Esophagus mucosa (tissue), 1 donor: Measurements from ENCODE around the gene PRPS2. TPM values are rescaled to one million over a fixed set of nuclear protein-coding genes. Genes with fewer than 3 reads are reported as not detected.

Experiments used
- ATAC-seq: fragments of 200-7000 bp; cut with Tn5 transposase; one replicate; pipeline ENCODE4 v1.9.1; 2020
- total RNA-seq: library from RNA; stranded (reverse); gene quantifications from one replicate; pipeline ENCODE4 v1.2.4, GENCODE V29; 2023
- donor health status: DM: yes; HTN: yes; CAD: no.

PRPS2 gene
- total RNA-seq = 37.3 TPM

DNA sequence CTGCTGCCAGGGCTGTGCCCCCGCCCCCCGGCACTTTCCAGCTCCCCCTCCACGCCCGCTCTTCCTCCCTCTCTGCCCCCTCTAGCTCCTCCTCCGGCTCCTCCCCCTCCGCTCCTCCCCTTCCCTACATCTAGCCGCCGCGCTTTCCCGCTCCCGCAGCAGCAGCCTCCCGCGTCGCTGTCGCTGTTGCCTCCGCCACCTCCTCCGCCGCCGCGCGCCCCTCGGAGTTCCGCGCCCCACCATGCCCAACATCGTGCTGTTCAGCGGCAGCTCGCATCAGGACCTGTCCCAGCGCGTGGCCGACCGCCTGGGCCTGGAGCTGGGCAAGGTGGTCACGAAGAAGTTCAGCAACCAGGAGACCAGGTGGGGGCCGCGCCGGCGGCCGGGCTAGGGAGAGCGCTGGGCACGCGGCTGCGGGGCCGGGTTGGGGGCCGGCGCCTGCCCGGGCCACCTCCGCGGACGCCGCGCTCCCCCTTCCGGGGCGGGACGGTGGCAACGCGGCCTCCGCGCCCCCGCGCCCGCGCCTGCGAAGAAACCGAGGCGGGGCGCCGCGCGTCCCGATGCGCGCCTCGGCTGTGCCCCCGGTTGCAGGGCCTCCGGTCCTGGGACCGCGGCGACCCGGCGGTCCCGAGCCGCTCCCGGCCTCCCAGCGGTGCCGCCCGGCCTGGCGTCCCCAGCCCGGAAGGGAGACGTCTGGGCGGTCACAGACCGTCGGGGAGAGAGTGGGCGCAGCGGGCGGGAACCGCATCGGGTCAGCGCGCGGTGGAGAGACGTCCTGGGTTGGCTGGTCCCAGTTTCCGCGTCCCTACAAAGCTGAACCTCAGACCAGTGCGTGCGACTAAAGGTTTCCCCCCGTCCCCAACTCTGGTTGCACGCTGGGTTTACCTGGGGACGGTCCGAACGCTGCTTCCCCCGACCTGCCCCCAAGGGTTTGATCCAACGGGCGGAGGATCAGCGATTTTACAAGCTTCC is at the start of gene PRPS2:
PRPS2 (plus strand) TSS at position 156 of the 972 bp plus-strand sequence; CDS start at position 242, 86 bp downstream.
- peak; percentile 69 for ATAC-seq

DNA sequence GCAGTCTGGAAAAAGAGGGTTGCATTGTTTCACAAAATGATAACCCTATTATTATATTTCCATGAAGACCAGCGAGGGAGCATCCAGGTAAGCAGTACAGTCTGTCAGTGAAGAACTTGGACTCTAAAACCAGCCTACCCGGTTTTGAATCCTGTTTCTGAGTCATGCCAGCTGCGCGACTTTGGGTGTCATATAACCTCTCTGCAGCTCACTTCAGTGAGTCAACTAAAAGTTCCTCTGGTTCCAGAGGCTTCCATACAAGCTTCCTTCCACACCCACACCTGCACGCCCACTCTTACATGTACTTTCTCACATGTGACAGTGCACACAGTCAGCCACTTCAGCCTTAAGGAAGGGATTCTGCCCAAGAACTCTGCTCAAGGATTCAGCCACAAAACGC is 49.8 kb upstream of the PRPS2 start:
- peak; percentile 97 for ATAC-seq

DNA sequence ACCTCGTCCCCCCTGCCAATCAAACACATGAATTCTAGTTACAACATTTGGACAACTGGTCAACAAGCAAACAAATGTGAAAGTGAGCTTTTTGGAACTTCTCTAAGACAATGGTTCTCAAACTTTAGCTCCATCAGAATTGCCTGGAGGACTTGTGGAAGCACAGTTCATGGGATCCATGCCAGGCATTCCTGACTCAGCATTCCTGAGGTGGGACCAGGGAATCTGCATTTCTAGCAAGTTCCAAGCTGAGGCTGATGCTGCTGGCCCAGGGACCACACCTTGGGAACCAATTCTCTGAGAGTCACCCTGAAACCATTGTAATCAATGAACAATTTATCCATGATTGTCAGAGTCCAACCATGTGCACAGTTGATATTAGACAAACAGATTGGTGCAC is 43.8 kb upstream of the PRPS2 start:
- no peak for ATAC-seq

DNA sequence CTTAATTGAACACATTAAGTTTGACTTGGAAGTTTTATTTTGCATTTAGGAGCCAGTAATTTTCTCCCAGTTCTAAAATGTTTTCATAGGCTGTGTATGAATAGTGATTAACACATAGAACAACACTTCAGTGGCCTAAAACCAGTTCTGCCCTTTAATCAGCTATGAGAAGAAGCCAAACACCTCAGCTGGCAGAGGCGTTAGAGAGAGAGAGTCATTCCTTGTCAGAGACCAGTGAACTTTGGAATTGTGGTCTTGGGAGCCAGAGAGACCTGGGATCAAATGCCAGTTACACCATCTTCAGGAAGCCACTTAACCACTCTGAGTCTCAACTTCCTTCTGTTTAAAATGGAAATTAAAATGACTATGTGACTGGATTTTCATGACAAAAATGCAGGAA is 39.3 kb upstream of the PRPS2 start:
- ATAC-seq = no peak

DNA sequence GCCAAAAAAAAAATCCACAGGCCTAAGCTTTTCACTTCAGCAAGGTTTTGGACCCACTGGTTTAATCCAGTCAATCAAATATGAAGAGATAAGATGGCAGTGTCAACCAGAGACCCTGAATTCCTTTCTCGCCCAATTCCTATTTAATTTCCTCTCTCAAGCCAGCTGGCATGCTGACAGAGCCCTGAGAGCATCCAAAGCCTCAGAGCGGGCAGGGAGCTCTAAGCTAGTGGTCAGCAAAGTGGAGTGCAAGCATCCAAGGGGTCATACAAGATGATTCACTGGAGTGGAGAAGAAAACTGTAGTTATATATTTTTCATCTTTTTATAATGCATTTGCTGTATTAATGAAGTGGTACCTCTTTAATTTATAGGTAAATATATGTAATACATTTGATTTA is 37.8 kb upstream of the PRPS2 start:
- no peak for ATAC-seq

DNA sequence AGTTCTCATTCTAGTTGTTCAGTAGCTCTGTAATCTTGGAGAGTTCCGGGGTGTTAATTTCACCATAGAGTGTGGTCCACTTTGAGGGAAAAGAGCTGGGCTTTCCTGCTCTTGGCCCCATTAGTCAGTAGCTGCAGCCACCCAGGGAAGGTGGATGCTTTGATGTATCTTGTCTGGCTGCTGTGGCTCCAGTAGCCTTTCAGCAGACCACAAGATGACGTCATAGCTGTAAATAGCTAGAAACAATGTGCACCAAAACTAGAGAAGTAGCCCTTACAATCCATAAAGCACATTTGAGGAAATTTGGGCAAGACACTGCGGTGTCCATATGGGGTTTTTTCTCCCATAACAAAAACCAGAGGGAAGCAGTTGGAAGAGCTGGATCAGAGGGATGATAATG is 32.9 kb upstream of the PRPS2 start:
- ATAC-seq = no peak

DNA sequence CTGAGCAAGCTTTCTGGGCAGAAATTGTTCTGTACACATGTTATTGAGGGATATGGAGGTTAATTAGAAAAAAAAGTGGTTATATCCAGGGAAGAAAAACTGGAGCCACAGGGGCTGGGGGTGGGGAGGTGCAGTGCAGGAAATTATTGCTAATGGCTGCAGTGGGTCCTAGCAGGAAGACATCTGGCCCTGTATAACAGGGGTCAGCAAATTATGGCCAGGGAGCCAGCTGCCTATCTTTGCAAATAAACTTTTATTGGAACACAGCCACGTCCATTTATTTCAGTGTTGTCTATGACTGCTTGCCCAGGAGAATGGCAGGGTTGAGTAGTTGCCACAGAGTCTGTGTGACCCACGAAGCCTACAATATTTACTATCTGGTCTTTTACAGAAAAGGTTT is 23.4 kb upstream of the PRPS2 start:
- no peak for ATAC-seq

DNA sequence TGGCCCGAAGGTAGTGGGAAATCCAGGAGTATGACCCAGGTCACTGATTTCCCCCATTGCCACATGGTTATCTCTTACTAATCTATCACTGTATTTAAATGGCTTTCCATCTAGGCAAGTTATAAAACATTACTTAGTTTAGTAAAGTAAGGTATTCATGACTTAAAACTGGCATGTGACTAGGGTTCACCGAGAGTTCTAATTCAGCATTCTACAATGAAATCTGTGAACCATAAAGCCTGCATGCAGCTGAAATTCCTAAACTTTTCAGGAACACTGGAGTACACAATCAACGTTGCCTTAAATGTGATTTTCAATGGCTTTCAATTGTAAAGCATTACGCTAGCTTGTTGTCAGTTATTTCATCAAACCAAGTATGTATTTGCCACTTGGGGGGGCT is 22.7 kb upstream of the PRPS2 start:
- no peak for ATAC-seq

DNA sequence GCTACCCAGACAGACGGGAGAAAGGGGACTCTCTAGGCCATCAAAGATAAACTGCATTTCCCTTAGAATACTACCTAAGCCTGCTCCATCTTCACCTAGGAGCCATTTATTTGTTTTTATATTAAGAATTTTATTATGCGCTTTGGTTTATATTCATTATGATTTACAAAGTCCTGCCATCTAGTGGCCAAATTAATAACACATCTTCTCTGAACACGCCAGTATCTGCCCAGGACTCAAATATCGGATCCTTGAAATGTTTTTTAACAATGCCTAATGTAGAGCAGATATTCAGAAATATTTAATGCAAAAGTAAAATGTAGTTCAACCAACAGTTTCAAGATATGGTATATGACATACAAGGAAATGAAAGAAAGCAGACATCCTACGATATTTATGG is 20.8 kb upstream of the PRPS2 start:
- peak; percentile 20 for ATAC-seq

DNA sequence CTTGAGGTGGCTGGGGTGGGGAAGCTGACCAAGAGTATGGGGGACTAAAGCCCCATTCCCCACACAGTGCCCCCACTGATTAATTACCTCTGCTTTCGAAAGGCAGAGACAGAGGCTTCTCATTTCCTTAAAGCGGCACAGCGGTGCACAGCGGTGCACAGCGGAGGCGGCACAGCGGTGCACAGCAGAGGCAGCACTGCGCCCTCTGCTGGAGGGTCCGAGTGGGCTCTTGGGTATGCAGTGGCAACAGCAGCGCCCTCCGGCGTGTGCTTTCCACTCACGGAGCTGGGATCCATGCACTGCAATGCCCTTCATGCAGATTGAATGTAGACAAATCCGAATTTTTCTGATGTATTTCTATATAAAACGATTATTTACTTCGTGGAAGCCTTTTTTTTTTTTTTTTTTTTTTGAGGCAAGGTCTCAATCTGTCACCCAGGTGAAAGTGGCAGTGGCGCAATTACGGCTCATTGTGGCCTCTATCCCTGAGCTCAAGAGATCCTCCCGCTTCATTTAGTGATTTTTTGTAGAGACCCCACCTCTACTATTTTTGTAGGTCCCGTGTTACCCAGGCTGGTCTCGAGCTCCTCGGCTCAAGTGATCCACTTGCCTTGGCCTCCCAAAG is 19.7 kb upstream of the PRPS2 start:
- peak; percentile 82 for ATAC-seq

DNA sequence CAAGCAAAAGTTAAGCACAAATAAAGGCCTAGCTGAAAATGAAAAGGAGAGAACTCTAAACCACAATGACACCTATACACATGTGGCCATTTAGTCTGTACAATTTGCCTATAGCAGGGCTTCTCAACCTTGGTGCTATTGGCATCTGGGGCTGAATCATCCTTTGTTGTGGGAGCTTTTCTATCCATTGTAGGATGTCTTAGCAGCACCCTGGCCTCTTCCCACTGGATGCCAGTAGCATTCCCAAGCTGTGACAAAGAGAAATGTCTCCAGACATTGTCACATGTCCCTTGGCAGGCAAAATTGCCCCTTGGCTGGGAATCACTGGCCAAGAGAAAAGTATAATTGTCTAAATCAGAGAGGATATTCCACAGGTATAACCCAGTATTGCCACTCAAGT is 13.5 kb upstream of the PRPS2 start:
- ATAC-seq = no peak

DNA sequence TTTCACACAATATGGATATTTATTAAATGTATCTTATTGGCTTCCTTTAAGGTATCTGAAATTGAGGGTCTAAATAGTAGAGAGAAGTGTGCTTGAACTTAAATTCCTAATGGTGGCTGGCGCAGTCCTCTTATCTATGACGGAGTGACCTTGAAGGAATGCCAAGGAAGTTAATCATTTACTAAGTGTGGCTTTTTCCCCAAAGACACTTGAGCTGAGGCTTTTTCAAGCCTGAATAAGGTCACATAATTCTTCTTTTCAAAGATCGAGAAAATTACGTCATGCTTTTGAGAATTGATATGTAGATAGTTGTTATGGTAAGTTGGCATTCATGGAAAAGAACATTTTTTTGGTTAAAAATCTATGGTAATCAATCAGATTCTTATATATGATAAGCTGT is 11.7 kb upstream of the PRPS2 start:
- no peak for ATAC-seq

DNA sequence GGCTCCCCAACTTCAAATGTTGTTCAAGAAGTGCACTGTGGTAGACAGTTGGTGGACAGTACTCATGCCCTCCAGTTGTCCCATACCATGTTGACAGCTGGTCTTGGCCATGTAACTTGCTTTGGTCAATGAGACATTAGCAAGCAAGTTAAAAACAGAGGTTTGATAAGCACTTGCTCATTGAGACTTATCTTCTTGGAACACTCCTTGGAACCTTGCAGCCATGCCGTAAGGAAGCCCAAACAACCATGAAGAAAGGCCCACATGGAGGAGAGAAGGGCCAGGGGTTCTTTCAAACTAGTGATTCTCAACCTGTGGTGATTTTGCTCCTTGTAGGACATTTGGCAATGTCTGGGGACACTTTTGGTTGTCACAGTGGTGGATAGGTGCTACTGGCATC is 2.6 kb upstream of the PRPS2 start:
- ATAC-seq = no peak

DNA sequence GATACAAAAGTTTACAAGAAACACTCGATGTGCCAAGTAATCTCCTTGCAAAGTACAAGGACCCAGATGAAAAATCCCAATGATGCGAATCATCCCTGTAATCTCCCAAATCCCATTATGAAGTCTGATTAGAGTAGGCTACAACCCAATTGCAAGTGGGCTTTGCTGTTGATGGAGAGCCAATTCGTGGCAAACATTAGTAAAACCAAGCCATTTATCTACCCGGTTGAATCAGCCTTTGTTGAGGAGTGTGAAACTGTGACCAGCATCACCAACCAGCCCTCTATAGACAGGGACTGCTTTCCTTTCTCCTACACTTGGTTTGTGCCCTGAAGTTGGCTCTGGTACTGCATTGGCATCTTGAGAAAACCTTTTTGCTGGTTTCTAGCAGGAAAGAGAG is 1.2 kb upstream of the PRPS2 start:
- no peak for ATAC-seq

DNA sequence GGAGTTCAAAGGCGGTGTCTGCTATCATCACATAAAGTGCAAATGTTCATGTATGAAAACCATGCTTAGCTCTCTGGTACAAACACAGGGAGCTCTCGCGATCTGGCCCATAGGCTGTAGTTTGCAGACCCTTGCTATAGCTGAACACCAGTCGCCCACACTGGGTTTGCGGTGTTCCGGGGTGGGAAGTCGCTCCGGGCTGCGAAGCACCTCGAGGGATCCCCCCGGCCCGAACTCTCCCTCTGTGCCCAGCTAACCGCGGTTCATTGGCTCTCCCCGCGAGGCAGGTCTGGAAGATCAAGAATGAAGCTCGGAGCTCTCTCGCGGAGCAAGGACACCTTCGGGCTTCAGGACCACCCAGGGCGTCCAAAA is 341 bp upstream of the PRPS2 start:
- no peak for ATAC-seq

DNA sequence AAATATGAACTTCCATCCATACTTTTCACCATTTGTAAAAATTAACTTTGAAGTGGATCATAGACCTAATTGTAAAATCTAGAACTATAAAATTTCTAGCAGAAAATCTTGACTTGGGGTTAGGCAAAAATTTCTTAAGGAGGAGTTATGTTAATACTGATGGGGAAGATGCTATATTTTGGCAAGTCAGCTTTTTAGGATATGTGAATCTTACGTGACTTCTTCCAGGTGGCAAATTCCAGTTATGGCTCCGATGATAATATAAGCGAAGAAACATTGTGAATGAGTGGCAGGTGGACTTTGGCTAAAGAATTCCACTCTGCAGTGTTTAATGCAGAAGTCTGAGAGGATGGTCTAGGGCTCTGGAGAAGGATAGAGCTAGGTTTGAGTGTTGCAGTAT is 1.5 kb downstream of the PRPS2 start:
- no peak for ATAC-seq

DNA sequence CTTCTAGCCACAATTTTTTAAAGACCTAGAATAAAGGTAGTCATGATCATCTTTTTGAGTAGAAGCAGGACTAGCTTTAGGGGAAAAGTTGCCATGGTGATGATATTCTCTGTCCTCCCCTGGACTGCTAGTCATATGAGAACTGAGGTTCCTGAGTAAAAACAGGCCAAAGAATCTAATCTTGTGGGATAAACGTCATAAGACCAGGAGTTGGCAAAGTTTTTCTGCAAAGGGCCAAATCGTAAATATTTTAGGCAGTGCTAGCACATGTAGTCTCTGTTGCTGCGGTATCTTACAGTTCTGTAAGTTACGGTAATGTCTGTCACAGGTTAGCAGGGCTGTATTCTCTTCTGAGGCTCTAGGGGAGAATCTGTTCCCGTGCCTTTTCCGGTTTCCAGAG is 3.4 kb downstream of the PRPS2 start:
- ATAC-seq = no peak

DNA sequence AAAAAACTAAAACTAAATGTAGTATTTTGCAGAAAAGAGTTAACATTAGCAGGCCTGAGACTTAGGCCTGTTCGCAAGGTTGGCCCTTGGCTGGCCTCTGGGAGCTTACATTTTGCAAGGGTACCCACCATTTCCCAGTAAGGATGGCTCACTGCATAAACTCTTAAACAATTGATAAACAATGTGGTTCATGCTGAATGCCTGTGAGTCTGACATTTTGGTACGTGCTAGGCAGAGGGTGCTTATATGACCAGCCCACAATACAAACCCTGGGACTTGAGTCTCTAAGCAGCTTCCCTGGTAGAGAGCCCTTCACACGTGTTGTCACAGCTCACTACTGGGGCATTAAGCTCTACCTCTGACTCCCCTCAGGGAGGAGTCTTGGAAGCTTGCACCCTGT is 7.4 kb downstream of the PRPS2 start:
- no peak for ATAC-seq

DNA sequence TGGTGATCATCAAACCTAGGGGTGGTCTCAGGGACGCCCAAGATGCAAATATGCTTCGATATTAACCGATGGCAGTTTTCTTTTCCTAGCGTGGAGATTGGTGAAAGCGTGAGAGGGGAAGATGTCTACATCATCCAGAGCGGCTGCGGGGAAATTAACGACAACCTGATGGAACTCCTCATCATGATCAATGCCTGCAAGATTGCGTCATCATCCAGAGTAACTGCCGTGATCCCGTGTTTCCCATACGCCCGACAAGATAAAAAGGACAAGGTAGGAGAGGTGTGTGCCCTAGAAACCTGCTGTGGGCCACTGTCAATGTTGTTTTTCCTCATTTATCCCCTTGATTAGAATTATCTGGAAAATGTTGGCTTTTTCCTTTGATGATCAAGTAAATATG is 7.9 kb downstream of the PRPS2 start:
- ATAC-seq = no peak

DNA sequence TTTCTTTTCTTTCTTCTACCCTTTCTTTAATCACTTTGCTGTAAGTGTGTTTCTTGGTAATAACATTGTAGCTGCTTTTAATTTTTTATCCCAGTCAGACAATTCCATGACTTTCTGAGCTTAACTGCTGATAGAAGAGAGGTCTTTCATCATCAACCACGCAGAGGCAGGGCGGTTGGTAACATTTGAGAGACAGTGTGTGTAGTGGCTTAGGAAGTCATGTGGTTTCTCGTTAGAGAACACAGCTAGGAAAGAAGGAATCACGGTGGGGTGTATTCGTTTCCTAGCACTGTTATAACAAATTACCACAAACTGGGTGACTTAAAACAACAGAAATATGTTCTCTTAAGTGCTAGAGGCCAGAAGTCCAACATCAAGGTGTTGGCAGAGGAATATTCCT is 11.5 kb downstream of the PRPS2 start:
- no peak for ATAC-seq

DNA sequence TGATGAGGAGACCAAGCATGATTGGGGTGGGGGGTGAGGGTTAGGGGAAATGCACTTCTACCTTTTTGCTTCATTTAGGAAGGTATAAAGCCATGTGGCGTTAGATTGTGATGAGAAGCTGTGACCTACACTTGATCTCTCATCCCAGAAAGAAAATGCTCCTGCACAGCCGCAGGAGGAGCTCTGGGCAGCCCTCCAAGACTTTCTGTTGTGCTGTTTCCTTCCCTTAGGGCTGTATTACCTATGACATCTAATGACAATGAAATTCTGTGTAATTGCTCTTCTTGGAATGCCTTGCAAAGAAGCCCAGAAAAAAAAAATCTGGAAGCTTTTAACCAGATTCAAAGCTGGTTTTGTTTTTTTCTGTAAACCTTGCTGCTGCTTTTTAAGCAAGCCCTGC is 13.4 kb downstream of the PRPS2 start:
- ATAC-seq = no peak

DNA sequence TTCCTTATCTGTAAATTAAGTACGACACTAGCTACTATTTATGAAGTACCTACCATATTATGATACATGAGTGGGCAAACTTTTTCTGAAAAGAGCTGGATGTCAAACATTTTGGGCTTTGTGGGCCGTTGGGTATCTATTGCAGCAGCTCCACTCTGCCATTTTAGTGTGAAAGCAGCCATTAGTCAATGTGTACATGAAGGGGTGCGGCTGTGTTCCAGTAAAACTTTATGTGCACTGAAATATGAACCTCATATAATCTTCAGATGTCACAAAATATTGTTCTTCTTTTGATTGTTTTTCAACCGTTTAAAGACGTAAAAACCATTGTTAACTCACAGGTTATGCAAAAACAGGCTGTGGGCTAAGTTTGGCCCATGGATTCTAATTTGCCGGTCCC is 14.1 kb downstream of the PRPS2 start:
- no peak for ATAC-seq

DNA sequence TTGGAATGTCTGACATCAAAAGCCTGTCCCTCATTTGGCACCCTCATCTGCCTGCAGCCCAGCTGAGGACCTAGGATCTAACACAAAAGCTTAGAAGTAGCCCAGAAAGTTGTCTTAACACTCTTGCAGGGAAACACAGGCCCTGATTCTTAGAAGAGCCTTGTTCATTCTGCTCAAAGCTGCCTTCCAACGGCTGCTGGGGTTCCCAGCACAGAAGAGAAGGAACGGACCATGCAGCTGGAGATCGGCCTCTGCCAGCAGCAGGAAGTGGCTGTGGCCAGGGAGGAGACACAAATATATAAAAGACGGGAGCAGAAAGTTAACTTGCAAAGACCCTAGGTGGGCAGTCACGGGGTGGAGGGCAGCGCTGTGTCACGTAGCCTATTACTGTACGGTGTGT is 20.4 kb downstream of the PRPS2 start:
- no peak for ATAC-seq

DNA sequence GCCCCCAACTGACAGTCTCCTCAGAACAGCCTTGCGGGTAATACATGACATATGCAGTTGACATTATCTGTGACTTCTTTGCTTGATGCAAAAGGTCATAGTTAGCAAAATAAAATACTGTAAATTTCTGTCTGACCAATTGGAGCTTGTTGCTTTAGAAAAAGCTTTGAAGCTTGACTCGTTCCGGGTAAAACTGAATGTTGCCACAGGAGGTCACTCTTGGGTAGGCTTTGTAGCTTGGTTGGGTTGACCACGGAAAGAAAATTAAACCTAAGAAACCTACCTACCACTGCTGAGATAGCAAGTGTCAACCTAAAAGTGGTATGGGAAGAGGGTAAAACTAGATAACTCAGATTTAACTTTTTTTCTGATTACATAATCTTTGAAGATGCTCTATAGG is 23.2 kb downstream of the PRPS2 start:
- peak; percentile 52 for ATAC-seq
